ENCODE measurements around the gene LPCAT3.

The LPCAT3 gene

GRCh38 chr12:6955108-6956020 lies 62.9 kb downstream of the LPCAT3 start:
- H3K4me1 Mint-ChIP-seq (ENCODE audit: low read depth in 2 of 2), result peaks cover 82 to 86% of the 10 kb centered on the region in 2 donors
- no peaks in the 10 kb centered on the region for H3K27me3 Mint-ChIP-seq
- peak overlapping the region; percentile 98 for H3K4me3 Mint-ChIP-seq
- DNase-seq (no peak), ATAC-seq (replicated peaks) (no peak)
- peak overlapping the region; percentile 98 to 99 for H3K27ac Mint-ChIP-seq
- no peaks in the 10 kb centered on the region for H3K9me3 Mint-ChIP-seq
- peaks cover 95% of the 10 kb centered on the region for H3K36me3 Mint-ChIP-seq (ENCODE audit: insufficient read depth)

- peaks cover 84 to 90% of the 10 kb centered on the region in 2 donors for H3K4me1 Mint-ChIP-seq (ENCODE audit: low read depth in 2 of 2)
- peak overlapping the region; percentile 98 to 99 for H3K27ac Mint-ChIP-seq
These were observed 63.8 kb downstream of the LPCAT3 start for GRCh38 chr12:6954316-6955107.

GRCh38 chr12:6953442-6954315 lies 64.6 kb downstream of the LPCAT3 start:
- DNase-seq (peak in 2 of 3 experiments; percentile 57 to 61), ATAC-seq (replicated peaks) (peak; percentile 37)
- Mint-ChIP-seq H3K36me3 (ENCODE audit: insufficient read depth) (peaks cover 84% of the 10 kb centered on the region), H3K9me3 (no peaks in the 10 kb centered on the region), H3K27me3 (no peaks in the 10 kb centered on the region), H3K4me1 (ENCODE audit: low read depth in 2 of 2) (peaks cover 83 to 89% of the 10 kb centered on the region in 2 donors), H3K27ac (peak overlapping the region; percentile 98 to 99), H3K4me3 (peak overlapping the region; percentile 98)

More at GRCh38 chr12:6954316-6955107, 63.8 kb downstream of the LPCAT3 start:
- no peaks in the 10 kb centered on the region for H3K27me3 Mint-ChIP-seq
- DNase-seq (no peak), ATAC-seq (replicated peaks) (no peak)
- peak overlapping the region; percentile 98 for H3K4me3 Mint-ChIP-seq
- H3K36me3 Mint-ChIP-seq (ENCODE audit: insufficient read depth), result peaks cover 87% of the 10 kb centered on the region
- H3K9me3 Mint-ChIP-seq, result no peaks in the 10 kb centered on the region

- Mint-ChIP-seq H3K36me3 (ENCODE audit: insufficient read depth) (peaks cover 77% of the 10 kb centered on the region), H3K27ac (peak overlapping the region; percentile 98 to 99), H3K9me3 (no peaks in the 10 kb centered on the region), H3K4me3 (peak overlapping the region; percentile 98), H3K27me3 (no peaks in the 10 kb centered on the region), H3K4me1 (ENCODE audit: low read depth in 2 of 2) (peaks cover 81 to 88% of the 10 kb centered on the region in 2 donors)
- ATAC-seq (replicated peaks), result no peak
- no peak for DNase-seq
These were observed 65.3 kb downstream of the LPCAT3 start for GRCh38 chr12:6952863-6953441.

- Mint-ChIP-seq H3K36me3 (ENCODE audit: insufficient read depth) (peaks cover 70% of the 10 kb centered on the region), H3K27ac (peak overlapping the region; percentile 98 to 99), H3K27me3 (no peaks in the 10 kb centered on the region), H3K9me3 (no peaks in the 10 kb centered on the region), H3K4me3 (peak overlapping the region; percentile 98), H3K4me1 (ENCODE audit: low read depth in 2 of 2) (peaks cover 83 to 90% of the 10 kb centered on the region in 2 donors)
- DNase-seq, result no peak
- ATAC-seq (replicated peaks), result no peak
These were observed 66.0 kb downstream of the LPCAT3 start for GRCh38 chr12:6952121-6952862.

- no peaks in the 10 kb centered on the region for H3K27me3 Mint-ChIP-seq
- DNase-seq, result no peak
- H3K27ac Mint-ChIP-seq, result peak overlapping the region; percentile 98 to 99
- no peaks in the 10 kb centered on the region for H3K9me3 Mint-ChIP-seq
- peak overlapping the region; percentile 98 for H3K4me3 Mint-ChIP-seq
- ATAC-seq (replicated peaks), result peak; percentile 44
- H3K36me3 Mint-ChIP-seq (ENCODE audit: insufficient read depth), result peaks cover 69% of the 10 kb centered on the region
- H3K4me1 Mint-ChIP-seq (ENCODE audit: low read depth in 2 of 2), result peaks cover 82 to 89% of the 10 kb centered on the region in 2 donors
These were observed 66.6 kb downstream of the LPCAT3 start for GRCh38 chr12:6951551-6952120.

GRCh38 chr12:6950811-6951540 lies 67.3 kb downstream of the LPCAT3 start, which contains the start of gene PTPN6:
Gene PTPN6, plus strand, starts transcription at chr12:6951356. Its CDS starts 157 bp downstream, at chr12:6951513.
- Mint-ChIP-seq H3K27ac (peak within 1 kb of the TSS; percentile 98 to 99), H3K4me1 (ENCODE audit: low read depth in 2 of 2) (peaks cover 82 to 87% of the 10 kb centered on the region in 2 donors), H3K9me3 (no peaks in the 10 kb centered on the region), H3K4me3 (peak within 1 kb of the TSS; percentile 98), H3K27me3 (no peaks in the 10 kb centered on the region), H3K36me3 (ENCODE audit: insufficient read depth) (peaks cover 69% of the 10 kb centered on the region)
- ATAC-seq (replicated peaks) (peak; percentile 32), DNase-seq (peak in 2 of 3 experiments; percentile 47 to 49)

GRCh38 chr12:6950401-6950801 lies 67.9 kb downstream of the LPCAT3 start:
- H3K27ac Mint-ChIP-seq, result peak overlapping the region; percentile 98 to 99
- peaks cover 69% of the 10 kb centered on the region for H3K36me3 Mint-ChIP-seq (ENCODE audit: insufficient read depth)
- DNase-seq (no peak), ATAC-seq (replicated peaks) (no peak)
- H3K4me3 Mint-ChIP-seq, result peak overlapping the region; percentile 98
- H3K9me3 Mint-ChIP-seq, result no peaks in the 10 kb centered on the region
- H3K27me3 Mint-ChIP-seq, result no peaks in the 10 kb centered on the region
- H3K4me1 Mint-ChIP-seq (ENCODE audit: low read depth in 2 of 2), result peaks cover 82 to 86% of the 10 kb centered on the region in 2 donors

GRCh38 chr12:6948873-6949594 lies 69.2 kb downstream of the LPCAT3 start:
- no peak for DNase-seq
- H3K4me1 Mint-ChIP-seq (ENCODE audit: low read depth in 2 of 2), result peaks cover 77 to 84% of the 10 kb centered on the region in 2 donors
- no peaks in the 10 kb centered on the region for H3K27me3 Mint-ChIP-seq
- ATAC-seq (replicated peaks), result peak; percentile 17
- peak overlapping the region; percentile 97 to 98 for H3K4me3 Mint-ChIP-seq
- H3K36me3 Mint-ChIP-seq (ENCODE audit: insufficient read depth), result peaks cover 64% of the 10 kb centered on the region
- H3K9me3 Mint-ChIP-seq, result no peaks in the 10 kb centered on the region
- H3K27ac Mint-ChIP-seq, result peak overlapping the region; percentile 98 to 99

- Mint-ChIP-seq H3K27ac (peak overlapping the region; percentile 98 to 99), H3K9me3 (no peaks in the 10 kb centered on the region), H3K36me3 (ENCODE audit: insufficient read depth) (peaks cover 64% of the 10 kb centered on the region), H3K27me3 (no peaks in the 10 kb centered on the region), H3K4me1 (ENCODE audit: low read depth in 2 of 2) (peaks cover 76 to 84% of the 10 kb centered on the region in 2 donors), H3K4me3 (peak overlapping the region; percentile 97 to 98)
- no peak for ATAC-seq (replicated peaks)
- DNase-seq, result no peak
These were observed 70.7 kb downstream of the LPCAT3 start for GRCh38 chr12:6947615-6948014.

Measured in effector memory CD8-positive, alpha-beta T cell (primary cell).